ENCODE results near the gene CCDC86. TPM values are rescaled to one million over a fixed set of nuclear protein-coding genes. Genes with fewer than 3 reads are reported as not detected.

The CCDC86 gene
- total and polyA plus RNA-seq, 9 of the 15 experiments (the other 6 are each of a cell fraction or from before 2014, with no cell fraction given), result 4.6 to 102 (median 25.2) TPM

DNA sequence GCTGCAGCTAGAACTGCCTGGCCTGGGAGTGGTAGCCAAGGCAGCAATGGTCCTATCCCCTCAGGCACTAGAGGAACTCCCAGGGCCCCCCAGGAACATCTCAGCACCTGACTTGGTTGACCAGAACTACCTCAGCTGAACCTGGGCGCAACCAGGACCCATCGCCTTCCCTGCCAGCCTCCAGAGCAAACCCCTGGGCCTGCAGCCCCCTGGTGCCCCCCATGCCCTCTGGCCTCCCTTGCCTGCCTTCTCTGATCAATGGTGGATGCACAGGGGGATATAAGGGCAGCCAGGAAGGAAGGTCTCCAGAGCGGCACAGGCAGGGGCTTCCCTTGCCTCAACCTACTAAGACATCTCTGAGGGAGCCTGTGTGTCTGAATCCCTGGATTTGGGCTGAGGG is 43.3 kb upstream of the CCDC86 start:
- in situ Hi-C loops (cut with MboI), result no loop called here
- POLR2A ChIA-PET, result no interaction called here
- BruUV-seq (replicated peaks), result no TSS peak
- H3K4me1 ChIP-seq (replicated peaks in 1 of 2; ENCODE audit: control insufficient read depth in 2 of 2, insufficient read depth in 2 of 2, low read length in 2 of 2), result no peaks in the 10 kb centered on the region
- no peak for DNase-seq (ENCODE audit: extremely low read depth in 1 of 4, low spot score in 3 of 4)
- H3K27ac ChIP-seq (ENCODE audit: extremely low read depth, low read depth, low read length), result no peak overlapping the region
- FAIRE-seq, result no peak
- H2AFZ ChIP-seq (ENCODE audit: low read depth, low read length), result no peak overlapping the region
- CTCF ChIA-PET (ENCODE audit: low intra/inter-chr PET ratio), result no interaction called here
- H3K9ac ChIP-seq (ENCODE audit: insufficient read depth in 1 of 2, low read depth in 2 of 2, low read length in 2 of 2), result no peak overlapping the region
- peaks cover 23 to 69% of the 10 kb centered on the region in 2 experiments for H3K27me3 ChIP-seq (ENCODE audit: control insufficient read depth in 2 of 2, insufficient read depth in 2 of 2, low read length in 2 of 2)
- 19% methylated on average over 3 of the region's 3 CpGs for WGBS (ENCODE audit: insufficient coverage, low coverage, missing lambda C conversion rate)
- 0 out of 2 replicates have a peak, but pooled peaks cover 3% of the 10 kb centered on the region for H4K20me1 ChIP-seq (replicated peaks; ENCODE audit: control insufficient read depth, insufficient read depth, low read length)
- H3K4me2 ChIP-seq (ENCODE audit: insufficient read depth, low read length), result no peak overlapping the region
- H3K9me3 ChIP-seq (replicated peaks; ENCODE audit: control insufficient read depth, insufficient read depth, low read depth, low read length), result no peaks in the 10 kb centered on the region
- no peaks in the 10 kb centered on the region for H3K9me1 ChIP-seq (ENCODE audit: control insufficient read depth, insufficient read depth, low read length)
- H3K79me2 ChIP-seq (ENCODE audit: control insufficient read depth, insufficient read depth, low read length), result no peaks in the 10 kb centered on the region
- intact Hi-C loops (cut with micrococcal nuclease), result no loop called here
- ATAC-seq, result no peak
- no peak overlapping the region for H3K4me3 ChIP-seq
- TF ChIP-seq ZNF224 (CRISPR knock-in tag; IDR thresholded peaks at IDR 0.05) (no peak), NR3C1 (CRISPR knock-in tag; IDR thresholded peaks at IDR 0.05) (no peak), PHTF2 (CRISPR knock-in tag; IDR thresholded peaks at IDR 0.05) (no peak), SETDB1 (IDR thresholded peaks at IDR 0.05; ENCODE audit: low read length) (no peak), MAFF (IDR thresholded peaks at IDR 0.05; ENCODE audit: low read length) (no peak)
- no peaks in the 10 kb centered on the region for H3K36me3 ChIP-seq (ENCODE audit: control insufficient read depth, insufficient read depth, low read length)

GRCh38 chr11:60801194-60801593 is 40.7 kb upstream of the CCDC86 start:
- TF ChIP-seq, protein P1, sequence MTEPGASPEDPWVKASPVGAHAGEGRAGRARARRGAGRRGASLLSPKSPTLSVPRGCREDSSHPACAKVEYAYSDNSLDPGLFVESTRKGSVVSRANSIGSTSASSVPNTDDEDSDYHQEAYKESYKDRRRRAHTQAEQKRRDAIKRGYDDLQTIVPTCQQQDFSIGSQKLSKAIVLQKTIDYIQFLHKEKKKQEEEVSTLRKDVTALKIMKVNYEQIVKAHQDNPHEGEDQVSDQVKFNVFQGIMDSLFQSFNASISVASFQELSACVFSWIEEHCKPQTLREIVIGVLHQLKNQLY (CRISPR knock-in tag; conservative IDR thresholded peaks at IDR 0.05), result no peak
- TF ChIP-seq GATAD2A (IDR thresholded peaks at IDR 0.05) (no peak), SMARCE1 (IDR thresholded peaks at IDR 0.05) (no peak), ZNF253 (CRISPR knock-in tag; conservative IDR thresholded peaks at IDR 0.05) (no peak), HMG20B (CRISPR knock-in tag; IDR thresholded peaks at IDR 0.05) (no peak), FOXA3 (CRISPR knock-in tag; conservative IDR thresholded peaks at IDR 0.05 in 1 of 2, IDR thresholded peaks at IDR 0.05 in 1 of 2) (no peak)
- TF ChIP-seq, protein P2, sequence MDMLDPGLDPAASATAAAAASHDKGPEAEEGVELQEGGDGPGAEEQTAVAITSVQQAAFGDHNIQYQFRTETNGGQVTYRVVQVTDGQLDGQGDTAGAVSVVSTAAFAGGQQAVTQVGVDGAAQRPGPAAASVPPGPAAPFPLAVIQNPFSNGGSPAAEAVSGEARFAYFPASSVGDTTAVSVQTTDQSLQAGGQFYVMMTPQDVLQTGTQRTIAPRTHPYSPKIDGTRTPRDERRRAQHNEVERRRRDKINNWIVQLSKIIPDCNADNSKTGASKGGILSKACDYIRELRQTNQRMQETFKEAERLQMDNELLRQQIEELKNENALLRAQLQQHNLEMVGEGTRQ (CRISPR knock-in tag; IDR thresholded peaks at IDR 0.05), result no peak
- POLR2A ChIA-PET, result no interaction called here
- peaks cover 32 to 64% of the 10 kb centered on the region in 2 experiments for H3K27me3 ChIP-seq (ENCODE audit: control insufficient read depth in 2 of 2, insufficient read depth in 2 of 2, low read length in 2 of 2)
- in situ Hi-C loops (cut with MboI), result no loop called here
- DNase-seq (ENCODE audit: extremely low read depth in 1 of 4, low spot score in 3 of 4) (no peak), ATAC-seq (no peak), FAIRE-seq (no peak)
- H3K27ac ChIP-seq (ENCODE audit: extremely low read depth, low read depth, low read length), result no peak overlapping the region
- H3K9ac ChIP-seq (ENCODE audit: insufficient read depth in 1 of 2, low read depth in 2 of 2, low read length in 2 of 2), result no peak overlapping the region
- H2AFZ ChIP-seq (ENCODE audit: low read depth, low read length), result no peak overlapping the region
- 0 out of 2 replicates have a peak, but pooled peaks cover 3% of the 10 kb centered on the region for H4K20me1 ChIP-seq (replicated peaks; ENCODE audit: control insufficient read depth, insufficient read depth, low read length)
- intact Hi-C loops (cut with micrococcal nuclease), result no loop called here
- H3K79me2 ChIP-seq (ENCODE audit: control insufficient read depth, insufficient read depth, low read length), result no peaks in the 10 kb centered on the region
- no peak overlapping the region for H3K4me3 ChIP-seq
- H3K4me2 ChIP-seq (ENCODE audit: insufficient read depth, low read length), result no peak overlapping the region
- no peaks in the 10 kb centered on the region for H3K9me1 ChIP-seq (ENCODE audit: control insufficient read depth, insufficient read depth, low read length)
- H3K36me3 ChIP-seq (ENCODE audit: control insufficient read depth, insufficient read depth, low read length), result no peaks in the 10 kb centered on the region
- H3K4me1 ChIP-seq (replicated peaks in 1 of 2; ENCODE audit: control insufficient read depth in 2 of 2, insufficient read depth in 2 of 2, low read length in 2 of 2), result no peaks in the 10 kb centered on the region
- WGBS (ENCODE audit: insufficient coverage, low coverage, missing lambda C conversion rate), result 5% methylated on average over 10 of the region's 10 CpGs
- CTCF ChIA-PET (ENCODE audit: low intra/inter-chr PET ratio), result no interaction called here
- no peaks in the 10 kb centered on the region for H3K9me3 ChIP-seq (replicated peaks; ENCODE audit: control insufficient read depth, insufficient read depth, low read depth, low read length)
- no TSS peak for BruUV-seq (replicated peaks)
